ENCODE results near the gene RHOB.

DNA sequence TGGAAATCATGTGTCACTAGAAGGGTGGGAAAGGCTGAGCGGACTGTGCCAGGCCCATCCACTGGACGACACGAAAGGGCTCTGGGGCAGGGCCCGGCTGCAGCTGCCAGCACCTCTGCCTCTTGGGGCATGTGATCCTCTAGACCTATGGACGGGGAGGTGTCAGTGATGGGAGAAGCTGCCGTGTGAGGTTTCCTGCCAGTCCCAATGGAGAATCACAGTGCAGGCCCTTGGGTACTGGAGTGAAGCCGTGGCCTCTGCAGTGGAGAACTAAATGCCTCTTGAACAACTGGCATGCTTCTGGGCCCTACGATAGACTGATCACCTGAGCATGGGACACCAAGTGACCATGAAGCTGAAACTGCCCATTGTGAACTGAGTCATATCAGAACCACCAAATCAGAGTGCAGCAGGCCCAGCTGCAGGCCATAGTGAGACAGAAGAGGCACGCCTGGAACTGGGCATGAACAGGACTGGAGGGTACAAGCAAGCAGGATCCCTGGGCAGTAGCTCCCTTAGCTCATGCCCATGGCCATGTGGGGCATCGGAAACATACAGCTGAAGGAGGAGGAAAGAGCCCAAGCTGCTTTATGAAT, 18.8 kb upstream of the RHOB start:
- TF ChIP-seq, protein P1, sequence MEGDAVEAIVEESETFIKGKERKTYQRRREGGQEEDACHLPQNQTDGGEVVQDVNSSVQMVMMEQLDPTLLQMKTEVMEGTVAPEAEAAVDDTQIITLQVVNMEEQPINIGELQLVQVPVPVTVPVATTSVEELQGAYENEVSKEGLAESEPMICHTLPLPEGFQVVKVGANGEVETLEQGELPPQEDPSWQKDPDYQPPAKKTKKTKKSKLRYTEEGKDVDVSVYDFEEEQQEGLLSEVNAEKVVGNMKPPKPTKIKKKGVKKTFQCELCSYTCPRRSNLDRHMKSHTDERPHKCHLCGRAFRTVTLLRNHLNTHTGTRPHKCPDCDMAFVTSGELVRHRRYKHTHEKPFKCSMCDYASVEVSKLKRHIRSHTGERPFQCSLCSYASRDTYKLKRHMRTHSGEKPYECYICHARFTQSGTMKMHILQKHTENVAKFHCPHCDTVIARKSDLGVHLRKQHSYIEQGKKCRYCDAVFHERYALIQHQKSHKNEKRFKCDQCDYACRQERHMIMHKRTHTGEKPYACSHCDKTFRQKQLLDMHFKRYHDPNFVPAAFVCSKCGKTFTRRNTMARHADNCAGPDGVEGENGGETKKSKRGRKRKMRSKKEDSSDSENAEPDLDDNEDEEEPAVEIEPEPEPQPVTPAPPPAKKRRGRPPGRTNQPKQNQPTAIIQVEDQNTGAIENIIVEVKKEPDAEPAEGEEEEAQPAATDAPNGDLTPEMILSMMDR (IDR thresholded peaks at IDR 0.05): no peak
- TF ChIP-seq EZH2 (IDR thresholded peaks at IDR 0.05; ENCODE audit: borderline replicate concordance, insufficient read depth, low read depth, low read length, poor library complexity, severe bottlenecking): no peak
